ENCODE data around the gene TTC28. TPM values are rescaled to one million over a fixed set of nuclear protein-coding genes. Genes with fewer than 3 reads are reported as not detected.

TTC28 gene
- total RNA-seq, 1 donor from 2014 or later = 24.5 TPM

DNA sequence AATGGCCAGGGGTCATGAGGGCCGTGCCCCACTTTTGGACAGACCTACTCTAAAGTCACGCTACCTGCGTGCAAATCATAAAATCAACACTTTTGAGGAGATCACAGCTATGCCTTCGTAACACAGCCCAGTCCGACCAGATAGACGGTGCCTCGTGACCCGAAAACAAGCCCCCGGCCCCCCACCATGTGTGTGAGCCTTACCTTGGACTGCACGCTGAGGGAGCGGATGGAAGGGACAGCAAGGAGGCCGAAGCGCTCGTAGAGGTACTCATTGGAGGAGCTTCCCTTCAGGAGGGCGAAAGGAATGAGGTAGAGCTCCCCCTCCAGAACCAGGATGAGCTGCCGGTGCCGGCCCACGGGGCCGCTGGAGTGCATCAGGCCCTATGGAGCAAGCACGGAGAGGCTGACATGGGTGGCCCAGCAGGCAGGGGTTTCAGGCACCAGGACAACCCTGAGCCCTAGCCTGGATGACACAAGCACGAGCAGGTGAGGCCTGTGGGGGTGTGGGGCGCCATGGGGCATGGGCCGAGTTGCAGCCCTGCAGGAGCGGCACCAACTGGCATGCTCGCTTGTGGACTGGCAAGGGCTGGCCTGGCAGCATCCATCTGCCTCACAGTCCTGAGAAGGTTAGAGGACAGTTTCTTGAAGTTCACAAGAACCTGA lies 678.3 kb downstream of the TTC28 start:
- no peak overlapping the region for H3K27ac ChIP-seq
- no peaks in the 10 kb centered on the region for H3K27me3 ChIP-seq
- no peaks in the 10 kb centered on the region for H3K9me3 ChIP-seq
- TF ChIP-seq, protein P1, sequence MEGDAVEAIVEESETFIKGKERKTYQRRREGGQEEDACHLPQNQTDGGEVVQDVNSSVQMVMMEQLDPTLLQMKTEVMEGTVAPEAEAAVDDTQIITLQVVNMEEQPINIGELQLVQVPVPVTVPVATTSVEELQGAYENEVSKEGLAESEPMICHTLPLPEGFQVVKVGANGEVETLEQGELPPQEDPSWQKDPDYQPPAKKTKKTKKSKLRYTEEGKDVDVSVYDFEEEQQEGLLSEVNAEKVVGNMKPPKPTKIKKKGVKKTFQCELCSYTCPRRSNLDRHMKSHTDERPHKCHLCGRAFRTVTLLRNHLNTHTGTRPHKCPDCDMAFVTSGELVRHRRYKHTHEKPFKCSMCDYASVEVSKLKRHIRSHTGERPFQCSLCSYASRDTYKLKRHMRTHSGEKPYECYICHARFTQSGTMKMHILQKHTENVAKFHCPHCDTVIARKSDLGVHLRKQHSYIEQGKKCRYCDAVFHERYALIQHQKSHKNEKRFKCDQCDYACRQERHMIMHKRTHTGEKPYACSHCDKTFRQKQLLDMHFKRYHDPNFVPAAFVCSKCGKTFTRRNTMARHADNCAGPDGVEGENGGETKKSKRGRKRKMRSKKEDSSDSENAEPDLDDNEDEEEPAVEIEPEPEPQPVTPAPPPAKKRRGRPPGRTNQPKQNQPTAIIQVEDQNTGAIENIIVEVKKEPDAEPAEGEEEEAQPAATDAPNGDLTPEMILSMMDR (IDR thresholded peaks at IDR 0.05) = no peak
- DNase-seq (ENCODE audit: low spot score in 2 of 2) = no peak
- H3K4me1 ChIP-seq = no peaks in the 10 kb centered on the region
- H3K4me3 ChIP-seq = no peak overlapping the region
- intact Hi-C loops (cut with DNase I) = no loop called here
- peaks cover 13 to 38% of the 10 kb centered on the region in 2 donors for H3K36me3 ChIP-seq

DNA sequence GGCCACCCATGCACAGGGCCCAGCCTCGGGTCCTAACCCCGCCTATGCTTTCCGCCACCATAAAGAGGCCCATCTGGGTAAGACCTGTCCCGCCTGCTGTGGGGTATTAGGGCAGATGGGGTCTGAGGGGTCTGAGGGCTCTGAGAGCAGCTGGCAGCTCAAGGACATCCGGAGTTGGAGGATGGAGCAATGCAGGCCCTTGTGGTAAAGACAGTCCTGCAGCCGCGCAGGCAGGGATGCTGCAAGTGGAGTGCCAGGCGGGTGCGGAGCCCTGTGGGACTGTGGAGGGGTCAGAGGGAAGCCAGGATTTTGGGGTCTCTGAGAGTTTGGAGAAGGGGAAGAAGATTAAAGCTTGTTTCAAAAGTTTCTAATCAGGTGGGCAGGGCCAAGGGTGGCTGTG lies 679.3 kb downstream of the TTC28 start:
- intact Hi-C loops (cut with DNase I) = no loop called here
- Histone ChIP-seq H3K36me3 (peaks cover 20 to 48% of the 10 kb centered on the region in 2 donors), H3K9me3 (no peaks in the 10 kb centered on the region), H3K27me3 (no peaks in the 10 kb centered on the region), H3K4me3 (no peak overlapping the region), H3K4me1 (no peaks in the 10 kb centered on the region), H3K27ac (no peak overlapping the region)
- no peak for DNase-seq (ENCODE audit: low spot score in 2 of 2)
- TF ChIP-seq, protein P1 (IDR thresholded peaks at IDR 0.05) = no peak

DNA sequence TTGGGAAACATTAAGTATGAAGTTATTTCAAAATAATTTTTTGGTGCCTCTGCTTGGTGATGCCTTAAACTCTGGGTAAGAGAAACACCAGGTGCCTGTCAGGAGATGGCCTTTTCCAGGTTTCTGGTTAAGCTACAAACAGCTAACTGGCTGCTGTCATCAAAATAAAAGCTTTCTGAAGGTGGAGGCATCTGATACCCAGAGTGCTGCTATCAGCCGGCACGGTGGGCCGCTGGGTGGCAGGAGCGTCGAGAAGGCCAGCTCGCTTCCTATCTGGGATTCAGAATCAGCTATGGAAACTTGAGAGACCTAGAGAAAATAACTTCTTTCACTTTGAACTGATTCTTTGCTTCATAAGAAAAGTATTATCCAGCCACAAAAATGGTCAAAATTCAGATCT lies 679.8 kb downstream of the TTC28 start:
- peaks cover 20 to 52% of the 10 kb centered on the region in 2 donors for H3K36me3 ChIP-seq
- H3K4me1 ChIP-seq = no peaks in the 10 kb centered on the region
- H3K4me3 ChIP-seq = no peak overlapping the region
- no peak for DNase-seq (ENCODE audit: low spot score in 2 of 2)
- intact Hi-C loops (cut with DNase I) = no loop called here
- TF ChIP-seq, protein P1 (IDR thresholded peaks at IDR 0.05) = no peak
- no peaks in the 10 kb centered on the region for H3K9me3 ChIP-seq
- H3K27me3 ChIP-seq = no peaks in the 10 kb centered on the region
- no peak overlapping the region for H3K27ac ChIP-seq

DNA sequence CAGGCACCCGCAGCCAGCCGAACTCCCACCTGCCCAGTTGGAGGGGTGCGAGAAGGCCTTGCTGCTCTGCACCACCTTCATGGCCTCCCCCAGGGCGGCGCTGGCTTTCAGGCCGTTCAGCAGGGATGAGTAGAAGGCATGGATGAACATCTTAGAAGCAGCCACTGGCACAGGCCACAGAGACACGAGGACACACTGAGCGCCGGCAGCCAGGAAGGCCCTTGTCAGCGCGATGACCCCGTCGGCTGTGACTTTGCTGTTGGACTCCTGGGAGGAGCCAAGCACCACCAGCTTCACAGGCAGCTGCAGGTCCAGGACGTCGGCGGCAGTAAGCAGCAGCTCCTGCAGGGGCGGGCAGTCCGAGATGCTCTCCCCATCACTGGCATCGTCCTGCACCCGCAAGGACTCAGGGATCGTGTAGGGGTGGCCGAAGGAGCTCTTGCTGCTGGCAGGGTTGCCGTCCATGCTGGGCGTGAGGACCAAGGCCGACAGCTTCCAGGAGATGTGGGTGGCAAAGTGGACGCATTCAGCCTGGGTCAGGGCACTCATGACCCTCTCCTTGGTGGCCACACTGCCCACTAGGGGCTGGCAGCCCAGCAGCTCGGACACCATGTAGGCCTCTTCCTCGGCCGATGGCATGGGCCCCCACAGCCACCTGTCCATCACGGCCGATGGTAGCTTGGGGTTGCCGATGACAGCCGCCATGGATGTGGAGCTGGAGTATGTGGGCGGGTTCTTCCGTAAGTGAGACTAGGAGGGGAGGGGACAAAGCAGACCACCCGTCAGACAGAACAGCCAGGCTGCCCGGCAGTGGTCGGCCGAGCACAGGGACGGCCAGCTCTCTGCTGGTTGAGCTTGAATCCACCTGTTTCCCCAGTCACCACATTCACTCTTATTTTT lies 680.9 kb downstream of the TTC28 start:
- Histone ChIP-seq H3K27me3 (no peaks in the 10 kb centered on the region), H3K4me1 (no peaks in the 10 kb centered on the region), H3K27ac (no peak overlapping the region), H3K9me3 (no peaks in the 10 kb centered on the region), H3K36me3 (peaks cover 20 to 53% of the 10 kb centered on the region in 2 donors), H3K4me3 (no peak overlapping the region)
- TF ChIP-seq, protein P1 (IDR thresholded peaks at IDR 0.05) = no peak
- no peak for DNase-seq (ENCODE audit: low spot score in 2 of 2)
- intact Hi-C loops (cut with DNase I) = no loop called here

DNA sequence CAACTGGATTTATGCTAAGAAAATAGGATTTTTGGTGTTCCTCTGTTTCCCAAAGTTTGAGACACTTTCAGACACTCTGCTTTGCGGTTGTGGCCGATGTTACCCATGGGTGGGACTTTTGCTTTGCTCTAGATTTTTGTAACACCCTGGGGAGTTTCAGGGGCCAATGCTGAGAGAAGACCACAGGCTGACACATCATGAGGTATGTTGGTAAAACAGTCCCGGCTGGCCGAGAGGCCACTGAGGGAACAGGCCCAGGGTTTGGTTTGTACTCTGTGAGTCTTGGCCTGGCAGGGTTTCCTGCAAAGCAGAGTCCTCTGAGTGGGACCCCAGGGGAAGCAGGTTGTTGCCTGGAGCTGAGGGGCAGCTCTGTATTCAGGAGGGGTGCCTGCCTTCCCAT lies 682.1 kb downstream of the TTC28 start:
- Histone ChIP-seq H3K9me3 (no peaks in the 10 kb centered on the region), H3K36me3 (peaks cover 20 to 62% of the 10 kb centered on the region in 2 donors), H3K4me3 (no peak overlapping the region), H3K4me1 (no peaks in the 10 kb centered on the region), H3K27ac (no peak overlapping the region), H3K27me3 (no peaks in the 10 kb centered on the region)
- no peak for DNase-seq (ENCODE audit: low spot score in 2 of 2)
- intact Hi-C loops (cut with DNase I) = no loop called here
- TF ChIP-seq, protein P1 (IDR thresholded peaks at IDR 0.05) = no peak
